ENCODE data around the gene SH3BP5. TPM values are rescaled to one million over a fixed set of nuclear protein-coding genes. Genes with fewer than 3 reads are reported as not detected.
A peak's percentile ranks its signal among the peaks of the same experiment; 100 is the strongest.

SH3BP5 gene
- total RNA-seq, 2 experiments from 2014 or later, result 2.0 to 2.4 TPM

- intact Hi-C loops (cut with micrococcal nuclease), result no loop called here
- TF ChIP-seq, protein P1, sequence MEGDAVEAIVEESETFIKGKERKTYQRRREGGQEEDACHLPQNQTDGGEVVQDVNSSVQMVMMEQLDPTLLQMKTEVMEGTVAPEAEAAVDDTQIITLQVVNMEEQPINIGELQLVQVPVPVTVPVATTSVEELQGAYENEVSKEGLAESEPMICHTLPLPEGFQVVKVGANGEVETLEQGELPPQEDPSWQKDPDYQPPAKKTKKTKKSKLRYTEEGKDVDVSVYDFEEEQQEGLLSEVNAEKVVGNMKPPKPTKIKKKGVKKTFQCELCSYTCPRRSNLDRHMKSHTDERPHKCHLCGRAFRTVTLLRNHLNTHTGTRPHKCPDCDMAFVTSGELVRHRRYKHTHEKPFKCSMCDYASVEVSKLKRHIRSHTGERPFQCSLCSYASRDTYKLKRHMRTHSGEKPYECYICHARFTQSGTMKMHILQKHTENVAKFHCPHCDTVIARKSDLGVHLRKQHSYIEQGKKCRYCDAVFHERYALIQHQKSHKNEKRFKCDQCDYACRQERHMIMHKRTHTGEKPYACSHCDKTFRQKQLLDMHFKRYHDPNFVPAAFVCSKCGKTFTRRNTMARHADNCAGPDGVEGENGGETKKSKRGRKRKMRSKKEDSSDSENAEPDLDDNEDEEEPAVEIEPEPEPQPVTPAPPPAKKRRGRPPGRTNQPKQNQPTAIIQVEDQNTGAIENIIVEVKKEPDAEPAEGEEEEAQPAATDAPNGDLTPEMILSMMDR (IDR thresholded peaks at IDR 0.05), result no peak
- ChIA-PET CTCF (interaction anchor here (0.6 to 2.2 kb wide), 4 partner anchors 11 to 20 kb away, joined by 3 to 6 read pairs (median 4); partner anchors contain the start of gene CAPN7), POLR2A (interaction anchor here (0.6 kb wide), 1 partner anchor 33 kb away, joined by 3 read pairs; no protein-coding TSS in a partner anchor)
- H3K27ac Mint-ChIP-seq, result no peak overlapping the region
- H3K36me3 Mint-ChIP-seq (ENCODE audit: low read depth), result peaks cover 40% of the 10 kb centered on the region
- H3K4me1 Mint-ChIP-seq (ENCODE audit: low read depth), result peaks cover 9% of the 10 kb centered on the region
- no peaks in the 10 kb centered on the region for H3K9me3 Mint-ChIP-seq
- H3K27me3 Mint-ChIP-seq, result no peaks in the 10 kb centered on the region
- DNase-seq, result no peak
- ATAC-seq, result no peak
- no peak overlapping the region for H3K4me3 Mint-ChIP-seq
Measured at GRCh38 chr3:15220661-15221060, 111.7 kb downstream of the SH3BP5 start.

- TF ChIP-seq, protein P1 (IDR thresholded peaks at IDR 0.05), result no peak
- ChIA-PET CTCF (interaction anchor here (1.2 to 1.8 kb wide), 3 partner anchors 18 to 185 kb away, joined by 3 to 6 read pairs (median 5); no protein-coding TSS in a partner anchor), POLR2A (interaction anchor here (0.7 kb wide), 1 partner anchor 117 kb away, joined by 3 read pairs; no protein-coding TSS in a partner anchor)
- Mint-ChIP-seq H3K27ac (no peak overlapping the region), H3K4me3 (no peak overlapping the region), H3K9me3 (no peaks in the 10 kb centered on the region), H3K4me1 (ENCODE audit: low read depth) (peaks cover 10% of the 10 kb centered on the region), H3K36me3 (ENCODE audit: low read depth) (peaks cover 45% of the 10 kb centered on the region), H3K27me3 (no peaks in the 10 kb centered on the region)
- no peak for ATAC-seq
- intact Hi-C loops (cut with micrococcal nuclease), result no loop called here
- no peak for DNase-seq
Measured at GRCh38 chr3:15220056-15220455, 112.3 kb downstream of the SH3BP5 start.

DNA sequence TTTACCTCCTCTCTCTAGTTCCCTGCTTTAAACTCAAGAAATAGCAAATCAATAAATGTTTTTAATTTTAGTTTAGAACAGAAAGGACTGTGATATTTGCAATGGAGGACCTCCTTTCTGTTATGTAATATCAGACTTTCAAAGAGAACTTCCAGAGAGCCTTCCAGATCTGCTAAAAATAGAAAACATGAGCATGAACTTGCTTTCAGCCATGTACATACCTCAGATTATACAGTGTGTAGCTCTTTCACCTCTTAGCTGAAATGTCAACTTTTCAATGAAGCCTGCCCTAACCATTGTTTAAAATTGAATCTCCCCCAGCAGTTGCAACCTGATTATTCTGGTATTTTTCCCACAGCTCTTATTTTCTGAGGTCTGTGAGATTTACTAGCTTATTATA is 113.7 kb downstream of the SH3BP5 start:
- Mint-ChIP-seq H3K27ac (no peak overlapping the region), H3K27me3 (no peaks in the 10 kb centered on the region), H3K9me3 (no peaks in the 10 kb centered on the region), H3K4me1 (ENCODE audit: low read depth) (peaks cover 10% of the 10 kb centered on the region), H3K4me3 (no peak overlapping the region), H3K36me3 (ENCODE audit: low read depth) (peaks cover 50% of the 10 kb centered on the region)
- ChIA-PET CTCF (interaction anchor here (1.3 to 1.8 kb wide), 2 partner anchors 10 to 186 kb away, joined by 3 to 5 read pairs; no protein-coding TSS in a partner anchor), POLR2A (interaction anchor here (2.3 kb wide), 1 partner anchor 13 kb away, joined by 6 read pairs; the partner anchor contains the start of gene CAPN7)
- TF ChIP-seq, protein P1 (IDR thresholded peaks at IDR 0.05), result no peak
- intact Hi-C loops (cut with micrococcal nuclease), result no loop called here
- DNase-seq (no peak), ATAC-seq (no peak)

DNA sequence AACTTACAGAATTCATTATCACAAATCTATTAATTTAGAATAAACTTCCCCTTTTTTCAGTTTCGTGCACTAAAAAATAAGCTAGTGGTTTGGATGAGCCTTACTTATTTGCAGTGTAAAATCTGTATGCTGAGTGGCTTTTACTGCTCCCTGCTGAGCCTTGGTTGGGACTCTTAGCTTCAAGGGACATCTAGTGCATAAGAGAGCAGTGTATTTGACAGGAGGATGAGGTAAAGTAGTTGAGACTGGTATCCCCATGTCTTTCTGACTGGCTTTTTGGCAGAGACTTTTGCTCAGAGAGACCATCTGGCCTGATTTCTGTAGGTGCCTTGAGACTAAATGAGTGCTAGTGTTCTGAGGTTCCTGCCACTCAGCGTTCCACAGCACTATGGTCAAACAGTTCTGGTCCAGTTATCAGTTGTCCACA is 114.5 kb downstream of the SH3BP5 start:
- TF ChIP-seq, protein P1 (IDR thresholded peaks at IDR 0.05), result no peak
- intact Hi-C loops (cut with micrococcal nuclease), result no loop called here
- Mint-ChIP-seq H3K4me1 (ENCODE audit: low read depth) (peaks cover 10% of the 10 kb centered on the region), H3K27ac (no peak overlapping the region), H3K36me3 (ENCODE audit: low read depth) (peaks cover 54% of the 10 kb centered on the region), H3K27me3 (no peaks in the 10 kb centered on the region), H3K4me3 (no peak overlapping the region), H3K9me3 (no peaks in the 10 kb centered on the region)
- ATAC-seq (no peak), DNase-seq (no peak)
- POLR2A ChIA-PET, result interaction anchor here (1.0 to 2.3 kb wide), 2 partner anchors 12 to 213 kb away, joined by 3 to 6 read pairs; partner anchors contain the start of gene CAPN7
- CTCF ChIA-PET, result interaction anchor here (0.9 to 1.5 kb wide), 3 partner anchors 12 to 78 kb away, joined by 3 to 6 read pairs (median 5); partner anchors contain the start of gene CAPN7

DNA sequence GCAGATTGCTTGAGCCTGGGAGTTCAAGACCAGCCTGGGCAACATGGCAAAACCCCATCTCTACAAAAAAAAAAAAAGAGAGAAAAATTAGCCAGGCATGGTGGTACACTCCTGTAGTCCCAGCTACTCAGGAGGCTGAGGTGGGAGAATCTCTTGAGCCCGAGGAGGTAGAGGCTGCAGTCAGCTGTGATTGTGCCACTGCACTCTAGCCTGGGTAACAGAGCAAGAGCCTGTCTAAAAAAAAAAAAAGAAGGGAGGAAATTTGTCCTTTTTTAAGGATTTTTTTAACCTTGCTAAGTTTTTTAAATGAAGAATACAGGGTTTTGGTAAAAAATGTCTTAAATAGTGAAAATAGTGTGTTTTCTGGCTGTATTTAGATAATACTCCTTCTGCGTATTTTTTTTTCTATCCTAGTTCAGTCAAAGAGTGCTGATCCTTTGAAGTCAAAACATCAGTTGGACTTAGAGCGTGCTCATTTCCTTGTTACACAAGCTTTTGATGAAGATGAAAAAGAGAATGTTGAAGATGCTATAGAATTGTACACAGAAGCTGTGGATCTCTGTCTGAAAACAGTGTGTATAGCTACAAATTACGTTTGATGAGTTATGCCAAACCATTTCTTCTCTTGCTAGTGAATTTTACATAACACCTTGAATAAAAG is 115.2 kb downstream of the SH3BP5 start:
- Mint-ChIP-seq H3K27me3 (no peaks in the 10 kb centered on the region), H3K4me1 (ENCODE audit: low read depth) (peaks cover 12% of the 10 kb centered on the region), H3K27ac (peak overlapping the region; percentile 42), H3K9me3 (no peaks in the 10 kb centered on the region), H3K36me3 (ENCODE audit: low read depth) (peaks cover 49% of the 10 kb centered on the region), H3K4me3 (no peak overlapping the region)
- CTCF ChIA-PET, result interaction anchor here (0.9 to 1.5 kb wide), 3 partner anchors 11 to 79 kb away, joined by 3 to 6 read pairs (median 5); partner anchors contain the start of gene CAPN7
- POLR2A ChIA-PET, result interaction anchor here (1.0 to 2.3 kb wide), 2 partner anchors 11 to 214 kb away, joined by 3 to 6 read pairs; partner anchors contain the start of gene CAPN7
- ATAC-seq, result no peak
- intact Hi-C loops (cut with micrococcal nuclease), result no loop called here
- TF ChIP-seq, protein P1 (IDR thresholded peaks at IDR 0.05), result no peak
- no peak for DNase-seq
